OCI-LY7 (cell line): Measurements from ENCODE around the gene RNF40. TPM values are rescaled to one million over a fixed set of nuclear protein-coding genes. Genes with fewer than 3 reads are reported as not detected.

ENCODE experiments used
- BruUV-seq: library from RNA; stranded (reverse); fragments of 400-500 nt; replicated peaks from 2 replicates; lab custom pipeline; 2021; lab: Mats Ljungman, UMichigan
- CTCF ChIA-PET: fragments of 300-600 bp; sonication (Branson Sonifier 250); formaldehyde crosslinking; loops from one replicate; lab custom pipeline; 2022; ENCODE audit warnings: antibody characterized with exemption; ENCODE audit not compliant: unreplicated experiment; lab: Charles Lee
- POLR2A ChIA-PET: fragments of 300-600 bp; sonication (Branson Sonifier 250); formaldehyde crosslinking; loops from one replicate; lab custom pipeline; 2022; ENCODE audit warnings: antibody characterized with exemption; lab: Charles Lee
- DNase-seq: peaks from one replicate; pipeline ENCODE4 v3.0.0-alpha.2; 2015; ENCODE audit warnings: low spot score
- H2AFZ ChIP-seq: fragments of 200-600 bp; sonication (generic), shearing (Covaris generic); 2 replicates; pipeline ENCODE4 v1.6.1; 2014; ENCODE audit warnings: mild to moderate bottlenecking, antibody characterized with exemption, low read length, moderate library complexity
- H3K27ac ChIP-seq: fragments of 200-600 bp; sonication (generic); 2 replicates; pipeline ENCODE4 v1.5.1; 2014; ENCODE audit warnings: mixed run types, low read depth, mild to moderate bottlenecking, moderate library complexity, low read length, inconsistent platforms; ENCODE audit not compliant: poor library complexity, severe bottlenecking
- H3K36me3 ChIP-seq: fragments of 200-600 bp; sonication (generic); 2 replicates; pipeline ENCODE4 v1.6.1; 2014; ENCODE audit warnings: mild to moderate bottlenecking, antibody characterized with exemption, low read length, moderate library complexity, mixed read lengths; ENCODE audit not compliant: insufficient read depth
- H3K4me1 ChIP-seq: fragments of 200-600 bp; sonication (generic); 2 replicates; pipeline ENCODE4 v1.5.1; 2014; ENCODE audit warnings: mild to moderate bottlenecking, low read length; ENCODE audit not compliant: insufficient read depth, poor library complexity, severe bottlenecking
- H3K4me2 ChIP-seq: fragments of 200-600 bp; sonication (generic); 2 replicates; pipeline ENCODE4 v1.6.1; 2014; ENCODE audit warnings: mild to moderate bottlenecking, low read length
- H3K4me3 ChIP-seq: fragments of 200-600 bp; sonication (generic); 2 replicates; pipeline ENCODE4 v1.5.1; 2014; ENCODE audit warnings: mild to moderate bottlenecking, low read depth, low read length; ENCODE audit not compliant: poor library complexity, severe bottlenecking
- H3K79me2 ChIP-seq: fragments of 200-600 bp; sonication (generic); 2 replicates; pipeline ENCODE4 v1.6.1; 2016; ENCODE audit warnings: low read depth, mild to moderate bottlenecking, low read length, moderate library complexity, mixed read lengths; ENCODE audit not compliant: insufficient read depth
- H3K9me2 ChIP-seq: fragments of 200-600 bp; sonication (generic); 2 replicates; pipeline ENCODE4 v1.6.1; 2016; ENCODE audit warnings: mild to moderate bottlenecking, low read length, mixed read lengths; ENCODE audit not compliant: insufficient read depth
- H3K9me3 ChIP-seq: fragments of 200-600 bp; sonication (generic); 2 replicates; pipeline ENCODE4 v1.6.1; 2014; ENCODE audit warnings: mild to moderate bottlenecking, mixed run types, low read length, mixed read lengths
- H4K20me1 ChIP-seq: fragments of 200-600 bp; sonication (generic); 2 replicates; pipeline ENCODE4 v1.6.1; 2014; ENCODE audit warnings: mild to moderate bottlenecking, antibody characterized with exemption, low read length, moderate library complexity, mixed read lengths; ENCODE audit not compliant: insufficient read depth
- EZH2phosphoT487 ChIP-seq: fragments of 200-600 bp; sonication (generic); IDR thresholded peaks from 2 replicates; pipeline ENCODE4 v1.6.1; 2018; ENCODE audit warnings: low read depth, borderline replicate concordance, mild to moderate bottlenecking, mixed run types, antibody characterized with exemption, low read length, moderate library complexity, mixed read lengths
- intact Hi-C: fragments of 100-400 bp; cut with micrococcal nuclease; formaldehyde crosslinking; loops from one replicate; pipeline ENCODE4 v1.10.0; 2022; ENCODE audit not compliant: unreplicated experiment
- total RNA-seq, 2 experiments: library from RNA; depleted of rRNA in 1 of 2; stranded (reverse); fragments of >200 nt in 1 of 2; shearing (Covaris generic) in 1 of 2; gene quantifications; 2 replicates each; pipeline ENCODE4 v1.2.3, GENCODE V29; 2014 to 2022
- TF ChIP-seq, protein P1 (sequence below): fragments of 200-600 bp; sonication (generic); conservative IDR thresholded peaks from 2 replicates; pipeline ENCODE4 v1.5.1; 2014; ENCODE audit warnings: mild to moderate bottlenecking, antibody characterized with exemption, low read length, moderate library complexity, mixed read lengths

Gene RNF40
- total RNA-seq, 2 experiments from 2014 or later = 70.5 to 108 TPM

DNA sequence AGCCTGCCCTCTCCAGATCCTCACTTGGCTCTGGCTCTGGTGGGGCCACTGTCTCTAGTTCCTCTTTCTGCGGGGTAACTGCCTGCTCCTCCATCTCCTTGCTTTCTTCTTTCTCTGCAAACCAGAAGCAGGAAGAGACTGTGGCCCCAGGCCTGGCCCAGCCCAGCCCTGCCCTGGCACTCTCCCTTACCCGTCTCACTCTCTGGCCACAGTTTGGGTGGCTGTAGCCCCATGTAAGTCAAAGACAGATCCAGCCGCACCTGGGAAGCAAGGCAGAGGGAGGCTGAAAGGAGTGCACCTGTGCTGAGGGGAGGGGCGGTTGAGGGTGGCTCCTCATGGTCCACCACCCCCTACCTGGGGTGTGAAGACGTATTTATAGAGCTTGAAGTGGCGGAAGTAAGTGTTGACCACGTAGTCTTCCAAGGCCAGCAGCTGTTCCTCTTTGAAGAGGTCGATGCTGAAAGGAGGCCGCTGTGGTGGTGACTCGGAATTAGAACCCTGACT lies 3.1 kb upstream of the RNF40 start:
- peaks cover 43% of the 10 kb centered on the region for H3K4me1 ChIP-seq
- H3K9me2 ChIP-seq = no peaks in the 10 kb centered on the region
- peak overlapping the region; percentile 43 for H3K27ac ChIP-seq
- H3K4me3 ChIP-seq = no peak overlapping the region
- BruUV-seq = no TSS peak
- intact Hi-C loops = loop anchor here (10.0 kb wide), 1 partner anchor 1884 kb away; the partner anchor contains the start of gene ATP2A1
- H3K9me3 ChIP-seq = no peaks in the 10 kb centered on the region
- no peak overlapping the region for H2AFZ ChIP-seq
- H4K20me1 ChIP-seq = no peaks in the 10 kb centered on the region
- POLR2A ChIA-PET = interaction anchor here (1.2 kb wide), 1 partner anchor 11 kb away, joined by 4 read pairs; the partner anchor contains the start of gene PHKG2
- TF ChIP-seq, protein P1, sequence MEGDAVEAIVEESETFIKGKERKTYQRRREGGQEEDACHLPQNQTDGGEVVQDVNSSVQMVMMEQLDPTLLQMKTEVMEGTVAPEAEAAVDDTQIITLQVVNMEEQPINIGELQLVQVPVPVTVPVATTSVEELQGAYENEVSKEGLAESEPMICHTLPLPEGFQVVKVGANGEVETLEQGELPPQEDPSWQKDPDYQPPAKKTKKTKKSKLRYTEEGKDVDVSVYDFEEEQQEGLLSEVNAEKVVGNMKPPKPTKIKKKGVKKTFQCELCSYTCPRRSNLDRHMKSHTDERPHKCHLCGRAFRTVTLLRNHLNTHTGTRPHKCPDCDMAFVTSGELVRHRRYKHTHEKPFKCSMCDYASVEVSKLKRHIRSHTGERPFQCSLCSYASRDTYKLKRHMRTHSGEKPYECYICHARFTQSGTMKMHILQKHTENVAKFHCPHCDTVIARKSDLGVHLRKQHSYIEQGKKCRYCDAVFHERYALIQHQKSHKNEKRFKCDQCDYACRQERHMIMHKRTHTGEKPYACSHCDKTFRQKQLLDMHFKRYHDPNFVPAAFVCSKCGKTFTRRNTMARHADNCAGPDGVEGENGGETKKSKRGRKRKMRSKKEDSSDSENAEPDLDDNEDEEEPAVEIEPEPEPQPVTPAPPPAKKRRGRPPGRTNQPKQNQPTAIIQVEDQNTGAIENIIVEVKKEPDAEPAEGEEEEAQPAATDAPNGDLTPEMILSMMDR = no peak
- TF ChIP-seq EZH2phosphoT487 = no peak
- H3K4me2 ChIP-seq = peak overlapping the region; percentile 95; the same call in 1 of the 2 replicates
- CTCF ChIA-PET = no interaction called here
- H3K79me2 ChIP-seq = peaks cover 20% of the 10 kb centered on the region; the same call in 1 of the 2 replicates
- H3K36me3 ChIP-seq = peaks cover 62% of the 10 kb centered on the region
- DNase-seq = peak; percentile 42

DNA sequence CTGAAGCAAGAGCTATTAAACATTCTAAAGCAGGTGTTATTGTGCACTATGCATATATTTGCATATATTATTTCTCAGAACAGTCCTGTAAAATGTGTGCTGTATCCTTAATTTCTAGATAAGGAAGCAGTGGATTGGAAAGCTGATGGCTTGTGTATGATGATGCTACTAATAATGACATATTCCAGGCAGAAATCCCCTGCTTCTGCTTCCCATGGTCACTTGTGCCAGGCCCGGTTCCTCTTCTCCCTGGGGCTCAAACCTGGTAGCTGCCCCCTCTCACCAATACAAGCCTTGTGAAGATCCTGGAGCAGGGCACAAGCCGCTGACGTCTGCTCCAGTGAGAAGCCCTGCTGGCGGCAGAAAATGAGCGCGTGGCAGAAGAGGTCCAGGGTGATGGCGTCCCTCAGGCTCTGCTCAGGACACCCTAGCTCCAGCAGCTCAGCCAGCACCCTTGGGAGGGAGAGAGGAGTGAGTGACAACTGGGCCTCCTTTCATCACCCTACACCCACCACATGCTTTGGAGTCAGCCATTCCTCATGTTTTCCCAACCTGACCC lies 2.0 kb upstream of the RNF40 start:
- ChIA-PET POLR2A (interaction anchor here (0.6 to 1.0 kb wide), 4 partner anchors 9 to 420 kb away, joined by 3 to 5 read pairs (median 3); partner anchors contain the start of genes FUS and PHKG2), CTCF (interaction anchor here (0.6 kb wide), 1 partner anchor 242 kb away, joined by 8 read pairs; no protein-coding TSS in a partner anchor)
- H3K36me3 ChIP-seq = peaks cover 64% of the 10 kb centered on the region
- no peaks in the 10 kb centered on the region for H3K9me3 ChIP-seq
- no peak for TF ChIP-seq EZH2phosphoT487
- TF ChIP-seq, protein P1 = no peak
- H3K4me2 ChIP-seq = peak overlapping the region; percentile 95
- peak overlapping the region; percentile 57 for H3K27ac ChIP-seq
- H4K20me1 ChIP-seq = no peaks in the 10 kb centered on the region
- BruUV-seq = no TSS peak
- peaks cover 20% of the 10 kb centered on the region; the same call in 1 of the 2 replicates for H3K79me2 ChIP-seq
- intact Hi-C loops = no loop called here
- H3K9me2 ChIP-seq = no peaks in the 10 kb centered on the region
- H3K4me3 ChIP-seq = peak overlapping the region; percentile 84
- DNase-seq = no peak
- peaks cover 45% of the 10 kb centered on the region for H3K4me1 ChIP-seq
- no peak overlapping the region for H2AFZ ChIP-seq
